Hematopoietic multipotent progenitor cell treated with erythropoietin and hydrocortisone succinate and interleukin-3 and kit ligand, for 8 days (in vitro differentiated cells): ENCODE measurements around the gene CBLN3.
A peak's percentile ranks its signal among the peaks of the same experiment; 100 is the strongest.

Experiments
- DNase-seq: peaks from one replicate; pipeline ENCODE4 v3.0.0-alpha.2; 2015

Gene CBLN3

GRCh38 chr14:24438223-24439097, 9.0 kb upstream of the CBLN3 start:
- DNase-seq, result no peak

GRCh38 chr14:24437736-24438067, 8.2 kb upstream of the CBLN3 start:
- DNase-seq, result no peak

- DNase-seq, result no peak
These were observed 7.7 kb upstream of the CBLN3 start for GRCh38 chr14:24437020-24437735.

GRCh38 chr14:24436355-24437019, 7.0 kb upstream of the CBLN3 start:
- DNase-seq, result peak; percentile 81

- no peak for DNase-seq
These were observed 6.5 kb upstream of the CBLN3 start for GRCh38 chr14:24435998-24436354.

GRCh38 chr14:24435192-24435810, 5.8 kb upstream of the CBLN3 start:
- no peak for DNase-seq

- no peak for DNase-seq
These were observed 5.2 kb upstream of the CBLN3 start for GRCh38 chr14:24434676-24435075.

GRCh38 chr14:24434036-24434435, 4.6 kb upstream of the CBLN3 start:
- DNase-seq, result peak; percentile 81

- DNase-seq, result no peak
These were observed 3.0 kb upstream of the CBLN3 start for GRCh38 chr14:24432259-24433131.

GRCh38 chr14:24431569-24432258, 2.2 kb upstream of the CBLN3 start:
- peak; percentile 95 for DNase-seq

- DNase-seq, result peak; percentile 50
These were observed 1.5 kb upstream of the CBLN3 start for GRCh38 chr14:24430682-24431568.

GRCh38 chr14:24430143-24430681, 744 bp upstream of the CBLN3 start:
- peak; percentile 53 for DNase-seq

- DNase-seq, result no peak
These were observed 657 bp downstream of the CBLN3 start for GRCh38 chr14:24428628-24429394.

GRCh38 chr14:24427537-24428508, 1.6 kb downstream of the CBLN3 start:
- no peak for DNase-seq

- DNase-seq, result no peak
These were observed 2.4 kb downstream of the CBLN3 start for GRCh38 chr14:24426912-24427536.

GRCh38 chr14:24426150-24426911, 3.1 kb downstream of the CBLN3 start:
- DNase-seq, result no peak

GRCh38 chr14:24425704-24426103, 3.8 kb downstream of the CBLN3 start:
- DNase-seq, result peak; percentile 98
